ENCODE measurements around the gene ZCCHC9.
"Not testable (repeated sequence)": the region's sequence is repeated elsewhere in the genome, so short reads cannot be mapped to it uniquely, and the experiment has no call there.

The ZCCHC9 gene

GRCh38 chr5:81303563-81303962, 2.2 kb downstream of the ZCCHC9 start:
- intact Hi-C loops (cut with DNase I) = loop anchor here (5.0 to 10.0 kb wide), 2 partner anchors 66 to 899 kb away; partner anchors contain the start of gene ZFYVE16

GRCh38 chr5:81305785-81306184, 4.4 kb downstream of the ZCCHC9 start:
- DNase-seq = no peak
- intact Hi-C loops (cut with DNase I) = loop anchor here (10.0 kb wide), 1 partner anchor 901 kb away; the partner anchor contains the start of gene ZFYVE16

More at GRCh38 chr5:81303563-81303962, 2.2 kb downstream of the ZCCHC9 start:
- DNase-seq = no peak

- intact Hi-C loops (cut with DNase I) = loop anchor here (10.0 kb wide), 1 partner anchor 904 kb away; the partner anchor contains the start of gene ZFYVE16
Observed at GRCh38 chr5:81308836-81309235, 7.4 kb downstream of the ZCCHC9 start.

GRCh38 chr5:81310402-81311063, 9.1 kb downstream of the ZCCHC9 start:
- DNase-seq = no peak
- intact Hi-C loops (cut with DNase I) = no loop called here

More at GRCh38 chr5:81308836-81309235, 7.4 kb downstream of the ZCCHC9 start:
- DNase-seq = no peak

- intact Hi-C loops (cut with DNase I) = no loop called here
- no peak for DNase-seq
Observed at GRCh38 chr5:81313278-81313677, 11.9 kb downstream of the ZCCHC9 start.

DNA sequence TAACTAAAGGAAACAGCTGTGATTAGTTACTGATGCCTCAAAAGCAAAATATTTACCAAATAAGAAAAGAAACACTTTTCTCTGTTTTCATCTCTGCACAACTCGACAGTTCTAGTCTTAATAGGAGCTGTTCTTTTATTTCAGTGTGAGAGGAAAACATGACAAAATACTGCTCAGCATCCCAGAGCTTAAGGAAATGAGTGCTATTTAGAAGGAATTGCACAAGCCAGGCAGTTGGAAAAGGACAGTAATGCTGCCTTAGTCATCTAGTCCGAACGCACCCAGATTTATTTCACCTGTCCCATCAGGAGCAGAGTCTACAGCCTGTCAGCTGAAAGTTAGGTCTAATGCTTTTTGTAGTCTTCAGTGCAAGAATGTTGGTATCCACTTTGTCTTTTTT, 12.3 kb downstream of the ZCCHC9 start:
- intact Hi-C loops (cut with DNase I) = no loop called here

DNA sequence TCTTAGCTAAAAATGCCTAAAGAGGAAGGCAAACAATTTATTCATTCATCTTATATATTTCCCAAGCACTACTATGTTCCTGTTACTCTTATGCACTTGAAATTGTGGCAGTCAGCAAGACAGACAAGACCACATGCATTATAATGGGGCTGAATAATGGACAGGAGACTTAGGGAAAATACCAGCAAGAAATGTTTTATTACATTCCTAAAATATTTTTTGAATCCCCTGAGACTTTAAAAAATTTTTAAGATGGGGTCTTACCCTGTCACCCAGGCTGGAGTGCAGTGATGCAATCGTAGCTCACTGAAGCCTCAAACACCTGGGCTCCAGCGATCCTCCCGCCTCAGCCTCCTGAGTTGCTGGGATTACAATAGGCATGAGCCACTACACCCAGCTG, 13.2 kb downstream of the ZCCHC9 start:
- no peak for DNase-seq
- intact Hi-C loops (cut with DNase I) = no loop called here

More for the DNA sequence above, 12.3 kb downstream of the ZCCHC9 start:
- DNase-seq = no peak

GRCh38 chr5:81315336-81315735, 13.9 kb downstream of the ZCCHC9 start:
- no peak for DNase-seq
- intact Hi-C loops (cut with DNase I) = no loop called here

- intact Hi-C loops (cut with DNase I) = no loop called here
Observed at GRCh38 chr5:81315830-81316229, 14.4 kb downstream of the ZCCHC9 start.

GRCh38 chr5:81316571-81316970, 15.2 kb downstream of the ZCCHC9 start:
- intact Hi-C loops (cut with DNase I) = no loop called here

More at GRCh38 chr5:81315830-81316229, 14.4 kb downstream of the ZCCHC9 start:
- no peak for DNase-seq

DNA sequence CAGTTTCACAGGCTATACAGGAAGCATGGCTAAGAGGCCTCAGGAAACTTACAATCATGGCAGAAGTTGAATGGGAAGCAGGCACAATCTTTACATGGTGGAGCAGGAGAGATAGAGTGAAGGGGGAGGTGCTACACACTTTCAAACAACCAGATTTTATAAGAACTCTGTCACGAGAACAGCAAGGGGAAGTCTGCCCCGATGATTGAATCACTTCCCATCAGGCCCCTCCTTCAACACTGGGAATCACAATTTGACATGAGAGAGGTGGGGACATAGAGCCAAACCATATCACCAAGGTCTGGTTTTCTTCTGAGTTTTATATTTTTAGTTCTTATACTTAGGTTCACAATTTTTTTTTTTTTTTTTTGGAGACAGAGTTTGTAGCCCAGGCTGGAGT, 16.1 kb downstream of the ZCCHC9 start:
- no peak for DNase-seq
- intact Hi-C loops (cut with DNase I) = no loop called here

More at GRCh38 chr5:81316571-81316970, 15.2 kb downstream of the ZCCHC9 start:
- DNase-seq = no peak

- no peak for DNase-seq
- intact Hi-C loops (cut with DNase I) = no loop called here
Observed at GRCh38 chr5:81326554-81326953, 25.2 kb downstream of the ZCCHC9 start.

DNA sequence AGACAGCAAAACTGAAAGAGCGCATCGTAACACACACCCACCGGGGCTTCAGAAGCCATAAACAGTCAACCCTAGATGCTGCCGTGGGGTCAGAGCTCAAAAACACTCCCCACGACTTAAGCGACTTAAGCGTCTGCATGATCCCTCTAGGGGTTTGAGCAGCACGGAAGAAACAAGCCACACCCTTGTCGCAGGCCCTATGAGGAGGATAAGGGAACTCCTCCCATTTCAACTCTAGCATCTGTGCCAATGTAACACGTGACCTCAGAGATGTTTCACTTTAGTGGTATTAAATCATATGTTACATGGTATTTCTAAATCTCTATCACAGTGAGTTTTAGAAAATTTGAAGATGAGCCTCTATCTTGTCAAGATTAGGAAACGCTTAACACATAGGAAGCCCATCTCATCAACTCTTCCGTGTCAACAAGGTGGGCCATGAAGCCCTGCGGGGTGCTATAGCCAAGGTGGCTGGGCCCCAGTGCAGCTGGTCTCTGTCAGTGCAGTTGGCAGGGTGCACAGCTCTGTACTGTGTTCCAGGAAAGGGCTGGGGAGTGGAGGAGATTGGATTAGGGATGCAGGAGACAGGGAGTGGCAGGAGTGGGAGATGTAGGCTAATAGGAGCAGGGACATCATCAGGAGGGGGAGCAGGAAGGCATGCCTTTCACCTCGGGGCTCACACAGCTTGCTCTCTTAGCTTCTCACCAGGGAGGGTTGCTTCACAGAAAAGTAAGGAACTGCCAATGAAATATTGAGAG, 33.1 kb downstream of the ZCCHC9 start:
- DNase-seq = no peak
- intact Hi-C loops (cut with DNase I) = no loop called here

GRCh38 chr5:81335946-81336345, 34.6 kb downstream of the ZCCHC9 start:
- intact Hi-C loops (cut with DNase I) = no loop called here
- DNase-seq = no peak

DNA sequence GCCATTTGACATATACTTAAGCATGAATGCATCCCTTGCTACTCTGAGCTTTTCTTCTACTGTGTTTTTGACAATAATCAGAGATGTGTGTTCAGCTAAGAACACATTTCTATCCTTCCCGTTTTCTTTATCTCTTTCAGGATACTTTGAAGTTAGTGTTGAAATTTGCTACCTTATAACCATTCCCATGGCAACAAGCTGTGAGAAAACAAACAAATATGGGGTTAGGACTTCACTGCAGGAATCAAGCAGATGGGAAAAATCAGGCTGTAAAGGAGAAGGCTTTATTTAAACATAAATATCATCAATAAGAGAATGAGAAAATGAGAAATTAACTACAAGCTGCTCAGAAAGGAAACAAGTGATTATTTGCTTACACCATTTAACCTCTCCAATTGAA, 35.2 kb downstream of the ZCCHC9 start:
- DNase-seq = no peak
- intact Hi-C loops (cut with DNase I) = no loop called here

DNA sequence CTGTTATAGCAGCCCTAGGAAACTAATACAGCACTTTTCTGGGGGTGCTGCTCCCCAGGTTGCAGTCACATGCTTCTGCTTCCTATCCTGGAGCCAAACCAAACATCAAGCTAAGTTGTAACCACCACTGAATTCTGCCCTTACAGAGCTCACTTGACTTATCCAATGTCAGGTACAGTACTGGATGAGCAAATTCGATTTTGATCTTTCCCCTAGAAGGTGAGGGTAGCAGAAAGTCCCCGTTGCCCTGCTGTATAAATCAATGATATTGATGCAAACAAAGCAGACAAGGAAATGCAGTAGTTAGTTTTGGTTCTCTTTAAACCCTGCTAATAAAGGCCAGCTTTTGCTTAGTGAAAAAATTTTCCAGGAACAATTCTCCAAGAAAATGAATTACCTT, 36.4 kb downstream of the ZCCHC9 start:
- DNase-seq = no peak
- intact Hi-C loops (cut with DNase I) = no loop called here

DNA sequence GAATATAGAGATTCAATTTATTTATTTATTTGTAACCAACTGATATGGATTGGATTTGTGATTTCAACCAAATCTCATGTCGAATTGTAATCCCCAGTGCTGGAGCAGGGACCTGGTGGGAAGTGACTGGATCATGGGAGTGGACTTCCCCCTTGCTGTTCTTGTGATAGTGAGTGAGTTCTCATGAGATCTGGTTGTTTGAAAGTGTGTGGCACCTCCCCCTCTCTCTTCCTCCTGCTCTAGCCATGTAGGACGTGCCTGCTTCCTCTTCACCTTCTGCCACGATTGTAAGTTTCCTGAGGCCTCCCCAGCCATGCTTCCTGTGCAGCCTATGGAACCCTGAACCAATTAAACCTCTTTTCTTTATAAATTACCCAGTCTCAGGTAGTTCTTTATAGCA, 36.8 kb downstream of the ZCCHC9 start:
- intact Hi-C loops (cut with DNase I) = not testable (repeated sequence)

GRCh38 chr5:81344736-81345135, 43.3 kb downstream of the ZCCHC9 start:
- DNase-seq = no peak
- intact Hi-C loops (cut with DNase I) = no loop called here

More for the DNA sequence above, 36.8 kb downstream of the ZCCHC9 start:
- not testable (repeated sequence) for DNase-seq

DNA sequence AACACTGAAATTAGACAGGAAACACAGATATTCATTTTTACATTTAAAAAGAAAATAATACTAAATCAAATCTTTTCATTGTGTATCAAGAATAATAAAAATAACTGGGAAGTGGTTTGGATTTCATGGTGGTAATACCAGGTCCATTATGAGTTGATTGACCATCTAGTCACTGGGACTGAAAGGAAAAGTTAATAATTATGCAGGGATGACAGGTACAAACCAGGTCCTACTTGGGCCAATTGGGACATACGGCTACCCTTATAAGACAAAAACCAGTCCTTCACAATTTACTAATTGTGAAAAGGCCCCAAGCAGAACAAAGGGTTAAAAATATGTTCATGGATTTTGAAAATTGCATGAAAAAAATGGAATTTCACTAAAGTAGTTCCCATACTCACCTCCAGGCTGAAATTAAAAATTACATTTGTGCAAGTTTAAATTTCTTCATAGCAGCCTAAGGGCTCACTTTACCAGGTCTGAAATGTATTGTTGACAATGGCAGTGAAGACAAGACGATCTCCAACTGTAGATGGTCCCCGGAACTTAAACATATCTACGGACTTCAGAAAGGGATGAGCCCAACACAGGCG, 44.1 kb downstream of the ZCCHC9 start:
- intact Hi-C loops (cut with DNase I) = no loop called here
- no peak for DNase-seq

DNA sequence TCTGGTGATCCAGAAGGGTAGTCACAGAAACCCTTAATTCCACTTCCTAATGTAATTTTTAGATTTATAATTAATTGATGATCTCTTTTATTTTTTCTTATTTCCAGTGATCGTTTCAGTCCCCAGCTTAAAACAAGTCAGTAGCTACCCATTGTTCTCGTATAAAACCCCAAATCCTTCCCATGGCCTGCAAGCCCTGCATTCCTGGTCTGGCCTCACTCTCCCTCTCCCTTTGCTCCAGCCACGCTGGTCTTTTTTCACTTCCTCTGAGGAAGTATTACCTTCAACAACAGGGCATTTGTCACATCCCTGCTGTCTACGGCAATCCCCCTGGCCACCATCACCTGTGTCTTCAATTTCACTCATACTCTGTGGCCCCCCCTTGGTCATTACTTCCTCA, 47.8 kb downstream of the ZCCHC9 start:
- no peak for DNase-seq
- intact Hi-C loops (cut with DNase I) = no loop called here

GRCh38 chr5:81350507-81350906, 49.1 kb downstream of the ZCCHC9 start:
- no peak for DNase-seq
- intact Hi-C loops (cut with DNase I) = no loop called here
